Muscle of leg (tissue), 11 donors: ENCODE results near the gene RAB37. TPM values are rescaled to one million over a fixed set of nuclear protein-coding genes. Genes with fewer than 3 reads are reported as not detected.

Source experiments
- DNase-seq: peaks from one replicate; pipeline ENCODE4 v3.0.0; 2013
- H3K27ac ChIP-seq: one replicate; pipeline ENCODE4 v1.5.1; 2013; ENCODE audit warnings: mild to moderate bottlenecking, low read length, control low read depth
- H3K27me3 ChIP-seq: one replicate; pipeline ENCODE4 v1.6.1; 2013; ENCODE audit warnings: low read length; ENCODE audit not compliant: control insufficient read depth, insufficient read depth
- H3K36me3 ChIP-seq: one replicate; pipeline ENCODE4 v1.6.1; 2013; ENCODE audit warnings: low read length; ENCODE audit not compliant: control insufficient read depth, insufficient read depth
- H3K4me1 ChIP-seq: one replicate; pipeline ENCODE4 v1.6.1; 2013; ENCODE audit warnings: low read length; ENCODE audit not compliant: control insufficient read depth, insufficient read depth
- H3K4me3 ChIP-seq: one replicate; pipeline ENCODE4 v1.5.1; 2013; ENCODE audit warnings: low read length, control low read depth
- H3K9me3 ChIP-seq: replicated peaks from 2 replicates; pipeline ENCODE4 v1.6.1; 2013; ENCODE audit warnings: low read depth, low read length; ENCODE audit not compliant: control insufficient read depth
- WGBS: methylation state at CpG from one replicate; pipeline ENCODE4 v1.1.5; 2013; ENCODE audit warnings: missing lambda C conversion rate; ENCODE audit not compliant: insufficient coverage; 5-methylcytosine and 5-hydroxymethylcytosine counted together
- polyA plus RNA-seq, 8 donors: library from polyadenylated mRNA; unstranded; fragments of 120-200 nt; gene quantifications; one replicate each; pipeline versions ENCODE4 v1.2.1 to v1.2.3, GENCODE V29; 2013; ENCODE audit warnings: inconsistent platforms in 1 of 8, low replicate concordance in 1 of 8; ENCODE audit not compliant: insufficient read length in 8 of 8, insufficient read depth in 1 of 8
- total RNA-seq: library from RNA; stranded (reverse); fragments of 120-200 nt; gene quantifications from one replicate; pipeline ENCODE4 v1.2.4, GENCODE V29; 2013

Gene RAB37
- total and polyA plus RNA-seq, 9 donors: 0.53 to 1.7 (median 1.0) TPM

DNA sequence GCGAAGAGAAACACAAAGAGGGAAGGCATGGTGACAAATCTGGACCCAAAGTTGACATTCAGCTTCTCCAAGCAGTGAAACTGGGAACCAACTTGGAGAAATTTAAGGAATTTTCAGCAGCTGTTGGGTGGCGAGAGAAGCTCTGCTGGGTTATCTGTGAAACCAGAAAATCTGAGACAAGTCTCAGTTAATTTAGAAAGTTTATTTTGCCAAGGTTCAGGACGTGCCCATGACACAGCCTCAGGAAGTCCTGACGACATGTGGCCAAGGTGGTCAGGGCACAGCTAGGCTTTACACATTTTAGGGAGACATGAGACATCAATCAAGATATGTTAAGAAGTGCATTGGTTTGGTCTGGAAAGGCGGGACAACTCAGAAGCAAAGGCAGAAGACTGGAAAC, 13.2 kb upstream of the RAB37 start:
- Histone ChIP-seq H3K4me3 (no peak overlapping the region), H3K27me3 (peaks cover 6% of the 10 kb centered on the region), H3K36me3 (no peaks in the 10 kb centered on the region), H3K9me3 (no peaks in the 10 kb centered on the region), H3K27ac (no peak overlapping the region), H3K4me1 (no peaks in the 10 kb centered on the region)
- WGBS: 56% methylated on average over 5 of the region's 5 CpGs
- DNase-seq: peak; percentile 40

DNA sequence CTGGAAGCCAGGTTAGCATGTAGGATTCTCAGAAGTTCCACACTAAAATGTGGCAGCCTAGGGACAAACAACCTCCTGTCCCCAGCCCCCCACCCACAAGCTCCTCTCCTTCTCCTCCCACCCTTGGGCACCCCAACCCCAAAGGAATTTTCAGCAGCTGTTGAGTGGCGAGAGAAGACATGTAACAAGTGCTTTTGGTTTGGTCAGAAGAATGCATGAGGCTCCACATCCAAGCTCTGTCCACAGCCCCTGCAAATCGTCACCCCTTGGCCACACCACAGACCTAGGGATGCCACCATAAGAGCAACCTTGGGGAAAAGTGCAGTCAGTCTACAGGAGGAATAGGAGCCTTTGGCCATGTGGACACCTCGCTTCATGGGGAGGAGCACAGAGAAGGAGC, 11.9 kb upstream of the RAB37 start:
- Histone ChIP-seq H3K4me1 (no peaks in the 10 kb centered on the region), H3K9me3 (no peaks in the 10 kb centered on the region), H3K27ac (no peak overlapping the region), H3K4me3 (no peak overlapping the region), H3K36me3 (no peaks in the 10 kb centered on the region), H3K27me3 (peaks cover 4% of the 10 kb centered on the region)
- 67% methylated on average over 1 of the region's 3 CpGs for WGBS
- DNase-seq: no peak

GRCh38 chr17:74728033-74728701, 8.9 kb upstream of the RAB37 start:
- 97% methylated on average over 3 of the region's 3 CpGs for WGBS
- Histone ChIP-seq H3K27me3 (no peaks in the 10 kb centered on the region), H3K9me3 (no peaks in the 10 kb centered on the region)

GRCh38 chr17:74728702-74729075, 8.4 kb upstream of the RAB37 start:
- Histone ChIP-seq H3K4me3 (no peak overlapping the region), H3K4me1 (no peaks in the 10 kb centered on the region), H3K27ac (no peak overlapping the region), H3K27me3 (peaks cover 4% of the 10 kb centered on the region), H3K36me3 (no peaks in the 10 kb centered on the region), H3K9me3 (no peaks in the 10 kb centered on the region)
- 85% methylated on average over 3 of the region's 3 CpGs for WGBS
- no peak for DNase-seq

More at GRCh38 chr17:74728033-74728701, 8.9 kb upstream of the RAB37 start:
- no peaks in the 10 kb centered on the region for H3K4me1 ChIP-seq
- DNase-seq: no peak
- no peak overlapping the region for H3K4me3 ChIP-seq
- H3K36me3 ChIP-seq: no peaks in the 10 kb centered on the region
- no peak overlapping the region for H3K27ac ChIP-seq

DNA sequence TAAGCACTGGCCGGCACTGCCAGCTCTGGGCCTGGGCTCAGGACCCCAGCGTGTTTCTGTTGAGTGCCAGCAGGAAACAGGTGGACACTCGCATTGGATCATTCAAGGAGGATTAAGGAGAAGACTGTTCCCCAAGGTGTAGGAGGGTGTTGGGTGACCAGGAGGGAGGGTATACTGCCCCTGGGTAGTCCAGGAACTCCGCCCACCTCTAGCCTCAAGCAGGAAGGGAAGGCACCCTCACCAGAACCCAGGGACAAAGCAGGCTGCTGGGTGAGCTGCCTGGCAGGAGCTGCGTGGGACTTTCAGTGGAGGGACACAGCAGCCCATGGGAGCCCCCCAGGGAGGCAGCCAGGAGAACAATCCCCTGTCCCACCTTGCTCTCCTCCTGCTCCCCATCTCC, 7.7 kb upstream of the RAB37 start:
- Histone ChIP-seq H3K9me3 (no peaks in the 10 kb centered on the region), H3K27me3 (peaks cover 10% of the 10 kb centered on the region), H3K27ac (no peak overlapping the region), H3K36me3 (no peaks in the 10 kb centered on the region), H3K4me1 (no peaks in the 10 kb centered on the region), H3K4me3 (no peak overlapping the region)
- no peak for DNase-seq
- 86% methylated on average over 5 of the region's 5 CpGs for WGBS

DNA sequence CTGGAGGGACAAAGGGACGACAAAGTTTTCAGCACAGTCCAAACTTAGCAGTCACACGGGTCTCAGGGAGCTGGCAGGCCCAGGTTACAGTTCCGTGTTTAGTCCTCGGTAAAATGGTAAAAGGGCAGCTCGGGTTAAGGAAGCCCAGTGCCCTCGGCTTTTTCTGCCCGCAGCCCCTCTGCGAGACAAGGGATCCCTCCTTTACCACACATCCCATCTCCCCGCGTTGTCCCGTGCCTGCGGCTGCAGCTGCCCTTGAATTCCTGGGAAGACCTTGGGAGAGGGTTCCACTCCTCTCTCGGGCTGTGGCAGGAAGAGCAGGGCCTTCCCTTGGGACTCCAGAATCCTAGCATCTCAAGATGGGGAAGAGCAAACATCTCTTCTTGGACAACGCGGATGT, 7.2 kb upstream of the RAB37 start:
- no peak for DNase-seq
- Histone ChIP-seq H3K4me1 (no peaks in the 10 kb centered on the region), H3K27me3 (peaks cover 10% of the 10 kb centered on the region), H3K27ac (no peak overlapping the region), H3K4me3 (no peak overlapping the region), H3K36me3 (no peaks in the 10 kb centered on the region), H3K9me3 (no peaks in the 10 kb centered on the region)
- 73% methylated on average over 12 of the region's 15 CpGs for WGBS

GRCh38 chr17:74730491-74731346, 6.3 kb upstream of the RAB37 start:
- Histone ChIP-seq H3K27me3 (peaks cover 18% of the 10 kb centered on the region), H3K9me3 (no peaks in the 10 kb centered on the region), H3K4me3 (no peak overlapping the region), H3K36me3 (no peaks in the 10 kb centered on the region), H3K4me1 (no peaks in the 10 kb centered on the region), H3K27ac (no peak overlapping the region)
- no peak for DNase-seq
- 76% methylated on average over 11 of the region's 16 CpGs for WGBS

GRCh38 chr17:74731347-74731605, 5.8 kb upstream of the RAB37 start:
- WGBS: 82% methylated on average over 2 of the region's 4 CpGs
- Histone ChIP-seq H3K4me3 (no peak overlapping the region), H3K27ac (no peak overlapping the region), H3K36me3 (no peaks in the 10 kb centered on the region), H3K4me1 (peaks cover 1% of the 10 kb centered on the region), H3K9me3 (no peaks in the 10 kb centered on the region), H3K27me3 (peaks cover 24% of the 10 kb centered on the region)
- no peak for DNase-seq

GRCh38 chr17:74732042-74732867, 4.8 kb upstream of the RAB37 start:
- Histone ChIP-seq H3K4me3 (no peak overlapping the region), H3K27ac (no peak overlapping the region), H3K9me3 (no peaks in the 10 kb centered on the region), H3K4me1 (peaks cover 10% of the 10 kb centered on the region), H3K36me3 (no peaks in the 10 kb centered on the region), H3K27me3 (peaks cover 34% of the 10 kb centered on the region)
- WGBS: 66% methylated on average over 12 of the region's 12 CpGs
- DNase-seq: no peak
